Pons (tissue), 1 donor: ENCODE measurements around the gene RPP21.

ENCODE experiments used
- DNase-seq: peaks from one replicate; pipeline ENCODE4 v3.0.0-alpha.2; 2016; ENCODE audit warnings: low spot score

RPP21 gene

DNA sequence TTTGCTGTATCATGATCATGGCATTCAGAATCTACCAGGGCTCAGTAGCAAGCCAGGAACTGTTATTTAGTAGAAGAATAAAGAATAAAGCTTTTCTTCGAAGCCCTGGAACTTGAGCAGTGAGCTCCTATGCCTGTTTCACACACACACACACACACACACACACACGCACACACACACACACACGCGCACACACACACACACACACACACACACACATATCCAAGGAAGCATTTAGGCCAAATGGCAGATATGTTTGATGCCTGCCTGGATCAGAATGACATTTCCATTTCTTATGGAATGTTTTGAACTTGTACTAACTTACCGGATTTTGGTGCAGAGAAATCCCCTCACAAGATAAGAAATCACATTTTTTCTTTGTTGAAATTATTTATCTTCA is 35.5 kb downstream of the RPP21 start:
- DNase-seq = no peak

DNA sequence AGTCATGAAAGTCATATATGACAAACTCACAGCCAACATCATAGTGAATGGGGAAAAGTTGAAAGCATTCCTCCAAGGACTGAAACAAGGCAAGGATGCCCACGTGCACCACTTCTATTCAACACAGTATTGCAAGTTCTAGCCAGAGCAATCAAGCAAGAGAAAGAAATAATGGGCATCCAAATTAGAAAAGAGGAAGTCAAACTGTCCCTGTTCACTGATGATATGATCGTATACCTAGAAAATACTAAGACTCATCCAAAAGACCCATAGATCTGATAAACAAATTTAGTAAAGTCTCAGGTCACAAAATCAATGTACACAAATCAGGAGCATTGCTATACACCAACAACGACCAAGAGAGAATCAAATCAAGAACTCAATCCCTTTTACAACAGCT is 41.2 kb downstream of the RPP21 start:
- no peak for DNase-seq

DNA sequence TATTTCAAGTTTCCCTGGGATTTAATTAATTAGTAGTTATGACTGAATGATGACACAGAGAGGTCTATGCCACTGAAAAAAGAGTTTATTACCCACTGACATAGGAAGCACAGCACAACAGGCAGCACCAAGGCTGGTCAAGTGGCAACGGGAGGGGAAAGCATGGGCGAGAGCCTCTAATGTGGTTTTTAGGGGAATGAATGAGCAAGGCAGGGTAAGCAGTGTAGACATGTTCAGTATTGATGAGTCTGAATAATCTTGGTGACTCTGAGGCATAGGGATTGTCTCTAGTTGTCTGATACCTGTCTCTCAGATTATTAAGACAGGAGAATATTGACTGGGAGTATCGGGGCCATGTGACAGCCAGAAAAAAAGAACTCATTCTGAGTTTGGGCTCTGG is 46.3 kb downstream of the RPP21 start:
- DNase-seq = no peak

DNA sequence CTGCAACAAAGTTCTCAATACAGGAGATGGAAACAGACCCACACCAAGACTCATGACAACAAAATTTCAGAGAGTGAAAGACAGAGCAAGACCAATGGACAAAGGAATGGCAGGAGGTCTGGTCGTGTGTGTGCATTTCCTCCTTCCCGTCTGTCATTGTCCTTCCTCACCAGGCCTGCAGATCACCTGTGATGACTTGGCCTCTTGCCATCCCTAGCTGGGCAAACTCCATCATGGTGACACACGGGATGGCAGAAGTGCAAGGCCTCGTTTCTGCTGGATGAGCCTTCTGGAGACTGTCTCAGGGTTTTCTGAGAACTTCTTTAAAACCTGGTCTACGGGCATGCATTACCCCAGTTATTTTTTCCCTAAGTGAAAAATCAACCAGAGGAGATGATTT is 49.2 kb downstream of the RPP21 start:
- no peak for DNase-seq
